DOHH2 (cell line): ENCODE data around the gene RRP15.

Source experiments
- EZH2phosphoT487 ChIP-seq: fragments of 200-600 bp; sonication (generic); IDR thresholded peaks from 2 replicates; pipeline ENCODE4 v1.6.1; 2017; ENCODE audit warnings: borderline replicate concordance, mild to moderate bottlenecking, antibody characterized with exemption, low read length, moderate library complexity, mixed read lengths
- TF ChIP-seq, protein P1 (sequence below): fragments of 200-600 bp; sonication (generic); IDR thresholded peaks from one replicate; pipeline ENCODE4 v1.5.1; 2014; ENCODE audit warnings: antibody characterized with exemption, mild to moderate bottlenecking, low read depth, low read length; ENCODE audit not compliant: poor library complexity, severe bottlenecking

DNA sequence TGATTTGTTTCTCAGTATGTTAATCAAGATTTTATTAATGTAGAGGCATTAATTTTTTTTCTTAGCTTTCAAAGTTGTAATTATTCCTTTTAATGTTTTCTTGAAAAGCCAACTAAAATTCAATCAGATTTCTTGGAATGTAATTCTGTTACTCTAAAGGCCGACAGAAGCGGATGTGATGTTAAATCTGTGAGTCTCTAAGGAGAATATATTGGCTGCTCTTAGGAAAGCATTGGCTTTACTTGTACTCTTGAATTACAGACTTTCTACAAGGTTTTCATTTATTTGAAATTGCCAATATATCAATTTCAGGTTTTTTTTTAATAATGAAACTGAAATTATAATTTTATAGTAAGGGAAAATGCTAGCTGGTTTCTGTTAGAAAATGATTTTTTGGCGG, 29.2 kb downstream of the RRP15 start:
- TF ChIP-seq, protein P1, sequence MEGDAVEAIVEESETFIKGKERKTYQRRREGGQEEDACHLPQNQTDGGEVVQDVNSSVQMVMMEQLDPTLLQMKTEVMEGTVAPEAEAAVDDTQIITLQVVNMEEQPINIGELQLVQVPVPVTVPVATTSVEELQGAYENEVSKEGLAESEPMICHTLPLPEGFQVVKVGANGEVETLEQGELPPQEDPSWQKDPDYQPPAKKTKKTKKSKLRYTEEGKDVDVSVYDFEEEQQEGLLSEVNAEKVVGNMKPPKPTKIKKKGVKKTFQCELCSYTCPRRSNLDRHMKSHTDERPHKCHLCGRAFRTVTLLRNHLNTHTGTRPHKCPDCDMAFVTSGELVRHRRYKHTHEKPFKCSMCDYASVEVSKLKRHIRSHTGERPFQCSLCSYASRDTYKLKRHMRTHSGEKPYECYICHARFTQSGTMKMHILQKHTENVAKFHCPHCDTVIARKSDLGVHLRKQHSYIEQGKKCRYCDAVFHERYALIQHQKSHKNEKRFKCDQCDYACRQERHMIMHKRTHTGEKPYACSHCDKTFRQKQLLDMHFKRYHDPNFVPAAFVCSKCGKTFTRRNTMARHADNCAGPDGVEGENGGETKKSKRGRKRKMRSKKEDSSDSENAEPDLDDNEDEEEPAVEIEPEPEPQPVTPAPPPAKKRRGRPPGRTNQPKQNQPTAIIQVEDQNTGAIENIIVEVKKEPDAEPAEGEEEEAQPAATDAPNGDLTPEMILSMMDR = no peak
- no peak for TF ChIP-seq EZH2phosphoT487
